Fibroblast of lung (primary cell): ENCODE results near the gene UMOD.

Source experiments
- CTCF ChIP-seq, 2 donors: IDR thresholded peaks in 1 of 2; conservative IDR thresholded peaks in 1 of 2; 1 replicate in 1 of 2; 2 replicates in 1 of 2; pipeline ENCODE4 v1.5.1; 2011 to 2012; ENCODE audit warnings: low read length in 2 of 2, control low read depth in 1 of 2, inconsistent platforms in 1 of 2, low read depth in 1 of 2, mild to moderate bottlenecking in 1 of 2
- EZH2 ChIP-seq: IDR thresholded peaks from 2 replicates; pipeline ENCODE4 v1.5.1; 2012; ENCODE audit warnings: low read length, control low read depth, mild to moderate bottlenecking; ENCODE audit errors: missing control alignments

- no peak for TF ChIP-seq CTCF (conservative IDR thresholded peaks at IDR 0.05 in 1 of 2, IDR thresholded peaks at IDR 0.05 in 1 of 2; ENCODE audit: low read depth in 1 of 2, low read length in 2 of 2)
- no peak for TF ChIP-seq EZH2
Measured at GRCh38 chr16:20387978-20388377, 35.5 kb upstream of the UMOD start.
